B cell (primary cell): Measurements from ENCODE around the gene PAX6. TPM values are rescaled to one million over a fixed set of nuclear protein-coding genes. Genes with fewer than 3 reads are reported as not detected.

ENCODE experiments used
- ATAC-seq: fragments of 200-7000 bp; cut with Tn5 transposase; one replicate; pipeline ENCODE4 v1.10.0; 2021; ENCODE audit warnings: low read depth, mild to moderate bottlenecking, moderate number of reproducible peaks, moderate library complexity
- CTCF ChIA-PET: fragments of 350-600 bp; sonication (Branson Sonifier 250); formaldehyde crosslinking; loops from one replicate; lab custom pipeline; 2021; ENCODE audit warnings: antibody characterized with exemption, inconsistent platforms; lab: Charles Lee
- POLR2A ChIA-PET: fragments of 350-600 bp; sonication (Branson Sonifier 250); formaldehyde crosslinking; loops from one replicate; lab custom pipeline; 2021; ENCODE audit warnings: antibody characterized with exemption; lab: Charles Lee
- DNase-seq: peaks from one replicate; pipeline ENCODE4 v3.0.0; 2013
- H2AFZ ChIP-seq: 2 replicates; pipeline ENCODE4 v1.6.1; 2012; ENCODE audit warnings: mild to moderate bottlenecking, low read depth, low read length; ENCODE audit not compliant: insufficient read depth, poor library complexity, severe bottlenecking
- H3K27ac ChIP-seq, 2 donors: 1 replicate in 1 of 2; 2 replicates in 1 of 2; pipeline ENCODE4 v1.5.1; 2012 to 2013; ENCODE audit warnings: low read length in 2 of 2, mild to moderate bottlenecking in 2 of 2, moderate library complexity in 1 of 2
- H3K27me3 ChIP-seq, 4 experiments: fragments of 200-600 bp in 1 of 4; sonication (generic) in 1 of 4; replicated peaks in 1 of 4; 1 replicate in 2 of 4; 2 replicates in 2 of 4; pipeline versions ENCODE4 v1.6.1 to v1.7.0; 2013 to 2016; ENCODE audit warnings: low read length in 3 of 4, mild to moderate bottlenecking in 2 of 4, mixed read lengths in 1 of 4, moderate library complexity in 1 of 4; ENCODE audit not compliant: insufficient read depth in 4 of 4, control insufficient read depth in 3 of 4; ENCODE audit errors: control extremely low read depth in 1 of 4
- H3K36me3 ChIP-seq, 2 experiments: replicated peaks in 1 of 2; 1 replicate in 1 of 2; 2 replicates in 1 of 2; pipeline versions ENCODE4 v1.6.1 to v1.7.1; 2013; ENCODE audit warnings: low read length in 1 of 2; ENCODE audit not compliant: insufficient read depth in 2 of 2, control insufficient read depth in 1 of 2; ENCODE audit errors: control extremely low read depth in 1 of 2, extremely low read depth in 1 of 2
- H3K4me1 ChIP-seq, 2 donors: fragments of 200-600 bp in 1 of 2; sonication (generic) in 1 of 2; 1 replicate in 1 of 2; 2 replicates in 1 of 2; pipeline versions ENCODE4 v1.5.1 to v1.6.1; 2013 to 2017; ENCODE audit warnings: low read length in 2 of 2; ENCODE audit not compliant: control insufficient read depth in 2 of 2, insufficient read depth in 2 of 2
- H3K4me2 ChIP-seq: replicated peaks from 2 replicates; pipeline ENCODE3; 2012; ENCODE audit warnings: mild to moderate bottlenecking, low read depth, low read length; ENCODE audit not compliant: poor library complexity, severe bottlenecking
- H3K4me3 ChIP-seq, 5 experiments: fragments of 200-600 bp in 1 of 5; sonication (generic) in 1 of 5; 1 replicate in 3 of 5; 2 replicates in 2 of 5; pipeline versions ENCODE4 v1.5.1 to v1.7.0; 2011 to 2016; ENCODE audit warnings: low read length in 4 of 5, mild to moderate bottlenecking in 4 of 5, low read depth in 2 of 5, control low read depth in 1 of 5, moderate library complexity in 1 of 5; ENCODE audit not compliant: insufficient read depth in 1 of 5; ENCODE audit errors: control extremely low read depth in 1 of 5, extremely low read depth in 1 of 5
- H3K79me2 ChIP-seq: fragments of 200-600 bp; sonication (generic); one replicate; pipeline ENCODE4 v1.6.0; 2016; ENCODE audit warnings: low read length; ENCODE audit not compliant: control insufficient read depth, insufficient read depth
- H3K9ac ChIP-seq: fragments of 200-600 bp; sonication (generic); 2 replicates; pipeline ENCODE4 v1.6.1; 2017; ENCODE audit warnings: mild to moderate bottlenecking, low read length, moderate library complexity
- H3K9me3 ChIP-seq, 3 donors: one replicate each; pipeline versions ENCODE4 v1.6.1 to v1.7.1; 2013; ENCODE audit warnings: low read length in 2 of 3; ENCODE audit not compliant: control insufficient read depth in 2 of 3, insufficient read depth in 1 of 3; ENCODE audit errors: control extremely low read depth in 1 of 3
- H4K20me1 ChIP-seq: 2 replicates; pipeline ENCODE4 v1.6.0; 2012; ENCODE audit warnings: mild to moderate bottlenecking, low read length; ENCODE audit not compliant: insufficient read depth, control insufficient read depth, poor library complexity, severe bottlenecking
- H3K27ac Mint-ChIP-seq: one replicate; pipeline ENCODE4 v1.8.0; 2021; ENCODE audit warnings: mixed read lengths
- H3K27me3 Mint-ChIP-seq: one replicate; pipeline ENCODE4 v1.8.0; 2021; ENCODE audit warnings: mixed read lengths
- H3K4me1 Mint-ChIP-seq: one replicate; pipeline ENCODE4 v1.8.0; 2021; ENCODE audit warnings: mixed read lengths
- H3K4me3 Mint-ChIP-seq: one replicate; pipeline ENCODE4 v1.8.0; 2021; ENCODE audit warnings: mixed read lengths
- H3K9me3 Mint-ChIP-seq: one replicate; pipeline ENCODE4 v1.8.0; 2022; ENCODE audit warnings: mixed read lengths; ENCODE audit not compliant: insufficient read depth
- EZH2 ChIP-seq: IDR thresholded peaks from 2 replicates; pipeline ENCODE4 v1.6.1; 2012; ENCODE audit warnings: borderline replicate concordance, low read depth, mild to moderate bottlenecking, moderate library complexity, low read length; ENCODE audit not compliant: insufficient read depth, poor library complexity, severe bottlenecking
- WGBS: methylation state at CpG from one replicate; pipeline ENCODE4 v1.1.5; 2013; ENCODE audit warnings: missing lambda C conversion rate; ENCODE audit not compliant: insufficient coverage; 5-methylcytosine and 5-hydroxymethylcytosine counted together
- intact Hi-C: fragments of 100-400 bp; cut with micrococcal nuclease; formaldehyde crosslinking; loops from one replicate; pipeline ENCODE4 v1.10.0; 2022
- polyA plus RNA-seq: library from polyadenylated mRNA; depleted of rRNA; stranded (reverse); fragments of >200 nt; gene quantifications from 2 replicates; pipeline ENCODE4 v1.2.3, GENCODE V29; 2012
- total RNA-seq, 2 donors: library from RNA; stranded (reverse); fragments of 120-200 nt in 1 of 2; gene quantifications; 1 replicate in 1 of 2; 2 replicates in 1 of 2; pipeline versions ENCODE4 v1.2.3 to v1.2.4, GENCODE V29; 2013 to 2022
- TF ChIP-seq, protein P1 (sequence below): fragments of 200-600 bp; IDR thresholded peaks from one replicate; pipeline ENCODE4 v1.8.0; 2022; ENCODE audit warnings: antibody characterized with exemption, mild to moderate bottlenecking

The PAX6 gene
- total and polyA plus RNA-seq, 2 donors (not counting 1 experiment from before 2014, with no cell fraction given), result not detected

DNA sequence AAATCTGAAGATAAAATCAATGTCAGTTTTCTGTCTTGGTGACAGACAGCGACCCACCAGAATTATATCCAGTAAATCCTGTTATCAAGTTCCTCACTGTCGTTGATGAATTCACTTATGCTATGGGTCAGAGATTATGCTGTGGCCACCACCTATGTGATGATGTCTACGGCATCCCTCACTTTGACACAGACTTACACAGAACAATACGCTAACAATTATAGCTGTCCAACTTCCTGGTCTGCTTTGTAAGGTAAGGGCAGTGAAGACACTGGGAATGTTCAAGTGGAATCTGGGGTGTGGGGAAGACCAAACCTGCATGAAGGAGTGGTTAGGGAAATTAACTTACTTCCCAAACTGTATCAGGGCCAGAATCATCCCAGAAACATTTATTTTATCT lies 19.3 kb upstream of the PAX6 start:
- no peak overlapping the region for H3K4me3 Mint-ChIP-seq
- Histone ChIP-seq H3K79me2 (no peaks in the 10 kb centered on the region), H3K9ac (no peak overlapping the region), H4K20me1 (no peaks in the 10 kb centered on the region), H3K4me3 (no peak overlapping the region), H3K27ac (no peak overlapping the region), H3K36me3 (no peaks in the 10 kb centered on the region), H3K27me3 (peaks cover 0 to 50% (median 37%) of the 10 kb centered on the region in 4 experiments), H3K9me3 (peaks cover 0 to 14% (median 0%) of the 10 kb centered on the region in 3 donors), H3K4me1 (peaks cover 0 to 10% of the 10 kb centered on the region in 2 donors), H2AFZ (no peak overlapping the region), H3K4me2 (no peak overlapping the region)
- no peaks in the 10 kb centered on the region for H3K9me3 Mint-ChIP-seq
- ATAC-seq (no peak), DNase-seq (no peak)
- no peak overlapping the region for H3K27ac Mint-ChIP-seq
- H3K27me3 Mint-ChIP-seq, result peaks cover 39% of the 10 kb centered on the region
- WGBS, result 100% methylated on average over 1 of the region's 4 CpGs
- TF ChIP-seq EZH2, result no peak
- TF ChIP-seq, protein P1, sequence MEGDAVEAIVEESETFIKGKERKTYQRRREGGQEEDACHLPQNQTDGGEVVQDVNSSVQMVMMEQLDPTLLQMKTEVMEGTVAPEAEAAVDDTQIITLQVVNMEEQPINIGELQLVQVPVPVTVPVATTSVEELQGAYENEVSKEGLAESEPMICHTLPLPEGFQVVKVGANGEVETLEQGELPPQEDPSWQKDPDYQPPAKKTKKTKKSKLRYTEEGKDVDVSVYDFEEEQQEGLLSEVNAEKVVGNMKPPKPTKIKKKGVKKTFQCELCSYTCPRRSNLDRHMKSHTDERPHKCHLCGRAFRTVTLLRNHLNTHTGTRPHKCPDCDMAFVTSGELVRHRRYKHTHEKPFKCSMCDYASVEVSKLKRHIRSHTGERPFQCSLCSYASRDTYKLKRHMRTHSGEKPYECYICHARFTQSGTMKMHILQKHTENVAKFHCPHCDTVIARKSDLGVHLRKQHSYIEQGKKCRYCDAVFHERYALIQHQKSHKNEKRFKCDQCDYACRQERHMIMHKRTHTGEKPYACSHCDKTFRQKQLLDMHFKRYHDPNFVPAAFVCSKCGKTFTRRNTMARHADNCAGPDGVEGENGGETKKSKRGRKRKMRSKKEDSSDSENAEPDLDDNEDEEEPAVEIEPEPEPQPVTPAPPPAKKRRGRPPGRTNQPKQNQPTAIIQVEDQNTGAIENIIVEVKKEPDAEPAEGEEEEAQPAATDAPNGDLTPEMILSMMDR, result no peak
- intact Hi-C loops, result no loop called here
- CTCF ChIA-PET, result no interaction called here
- POLR2A ChIA-PET, result no interaction called here
- peaks cover 9% of the 10 kb centered on the region for H3K4me1 Mint-ChIP-seq

DNA sequence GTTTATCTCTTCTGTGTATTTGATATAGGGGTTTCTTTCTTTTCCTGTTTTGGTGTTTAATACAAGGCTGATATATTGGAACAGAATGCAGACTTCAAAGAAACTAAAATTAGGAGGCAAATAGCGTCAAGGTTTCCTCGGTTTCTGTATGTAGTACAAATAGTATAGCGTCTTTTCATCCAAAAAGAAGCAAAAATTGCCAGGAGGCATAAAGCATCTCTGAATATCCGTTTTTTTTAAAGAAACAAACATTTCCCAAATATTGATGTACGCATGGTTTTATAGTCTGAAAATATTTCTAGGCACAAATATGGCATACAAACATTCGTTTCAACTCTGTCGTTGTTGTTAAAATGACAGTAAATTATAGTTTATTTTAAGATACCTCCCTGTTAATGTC lies 17.1 kb upstream of the PAX6 start:
- no peak for ATAC-seq
- no peak for DNase-seq
- H3K4me1 Mint-ChIP-seq, result peaks cover 10% of the 10 kb centered on the region

More for the DNA sequence above, 17.1 kb upstream of the PAX6 start:
- H3K9me3 Mint-ChIP-seq, result no peaks in the 10 kb centered on the region
- WGBS, result no CpG with 5 or more reads among the region's 7 CpGs
- H3K4me3 ChIP-seq, result no peak overlapping the region
- peaks cover 0 to 10% of the 10 kb centered on the region in 2 donors for H3K4me1 ChIP-seq
- H3K27ac ChIP-seq, result no peak overlapping the region
- no peak overlapping the region for H2AFZ ChIP-seq
- H3K27me3 Mint-ChIP-seq, result peaks cover 56% of the 10 kb centered on the region
- peaks cover 0 to 65% (median 58%) of the 10 kb centered on the region in 4 experiments for H3K27me3 ChIP-seq
- H3K4me3 Mint-ChIP-seq, result no peak overlapping the region
- peaks cover 0 to 35% (median 0%) of the 10 kb centered on the region in 3 donors for H3K9me3 ChIP-seq
- H3K79me2 ChIP-seq, result no peaks in the 10 kb centered on the region
- no peaks in the 10 kb centered on the region for H4K20me1 ChIP-seq
- intact Hi-C loops, result no loop called here
- TF ChIP-seq, protein P1, result no peak
- no peak for TF ChIP-seq EZH2
- H3K27ac Mint-ChIP-seq, result no peak overlapping the region
- ChIA-PET POLR2A (no interaction called here), CTCF (no interaction called here)
- H3K9ac ChIP-seq, result no peak overlapping the region
- H3K36me3 ChIP-seq, result no peaks in the 10 kb centered on the region
- H3K4me2 ChIP-seq, result no peak overlapping the region
